ENCODE results near the gene CNTNAP5.

GRCh38 chr2:124670187-124670586 lies 645.1 kb downstream of the CNTNAP5 start:
- TF ChIP-seq REST (IDR thresholded peaks at IDR 0.05; ENCODE audit: insufficient read depth in 1 of 2, low read depth in 2 of 2, low read length in 1 of 2): no peak
- no peak for TF ChIP-seq CTCF (IDR thresholded peaks at IDR 0.05)
- TF ChIP-seq POLR2AphosphoS5 (IDR thresholded peaks at IDR 0.05; ENCODE audit: low read depth, low read length): no peak
- TF ChIP-seq TCF7L2 (IDR thresholded peaks at IDR 0.05; ENCODE audit: low read depth, low read length): no peak
